Measurements from ENCODE around the gene CACNA2D4. TPM values are rescaled to one million over a fixed set of nuclear protein-coding genes. Genes with fewer than 3 reads are reported as not detected.

Gene CACNA2D4
- total and polyA plus RNA-seq, 2 donors from 2014 or later = 2.5 to 7.3 TPM

GRCh38 chr12:1804545-1805332 is 113.7 kb downstream of the CACNA2D4 start:
- H3K36me3 ChIP-seq (ENCODE audit: control insufficient read depth in 2 of 3, insufficient read depth in 3 of 3, low read length in 3 of 3) = no peaks in the 10 kb centered on the region
- peak; percentile 90 to 96 (median 93) for DNase-seq
- FAIRE-seq = no peak
- H3K9ac ChIP-seq (ENCODE audit: low read length in 3 of 3) = no peak overlapping the region
- H3K27ac ChIP-seq (ENCODE audit: low read depth in 2 of 2, low read length in 2 of 2) = no peak overlapping the region
- H3K4me1 ChIP-seq (ENCODE audit: control insufficient read depth in 2 of 3, insufficient read depth in 2 of 3, low read depth in 1 of 3, low read length in 3 of 3) = peaks cover 0 to 2% (median 0%) of the 10 kb centered on the region in 3 donors
- no peak overlapping the region for H3K4me3 ChIP-seq (ENCODE audit: low read length in 3 of 3)
- no peaks in the 10 kb centered on the region for H3K9me3 ChIP-seq (ENCODE audit: control insufficient read depth in 2 of 3, insufficient read depth in 1 of 3, low read length in 3 of 3)
- intact Hi-C loops (cut with DNase I) = no loop called here
- no peaks in the 10 kb centered on the region for H3K27me3 ChIP-seq (ENCODE audit: control insufficient read depth, insufficient read depth, low read length)
- TF ChIP-seq CTCF (IDR thresholded peaks at IDR 0.05; ENCODE audit: borderline replicate concordance, extremely low read depth, insufficient read depth) = no peak

- no peak for FAIRE-seq
These were observed 114.7 kb downstream of the CACNA2D4 start for GRCh38 chr12:1803736-1804135.

GRCh38 chr12:1801303-1801975 is 117.0 kb downstream of the CACNA2D4 start:
- no peak overlapping the region for H3K4me3 ChIP-seq (ENCODE audit: low read length in 3 of 3)
- FAIRE-seq = no peak

More at GRCh38 chr12:1803736-1804135, 114.7 kb downstream of the CACNA2D4 start:
- H3K4me3 ChIP-seq (ENCODE audit: low read length in 3 of 3) = no peak overlapping the region
- TF ChIP-seq CTCF (IDR thresholded peaks at IDR 0.05; ENCODE audit: borderline replicate concordance, extremely low read depth, insufficient read depth) = no peak
- no peaks in the 10 kb centered on the region for H3K36me3 ChIP-seq (ENCODE audit: control insufficient read depth in 2 of 3, insufficient read depth in 3 of 3, low read length in 3 of 3)
- no peak overlapping the region for H3K9ac ChIP-seq (ENCODE audit: low read length in 3 of 3)
- no peaks in the 10 kb centered on the region for H3K27me3 ChIP-seq (ENCODE audit: control insufficient read depth, insufficient read depth, low read length)
- peak in 1 of 5 donors; percentile 38 for DNase-seq
- intact Hi-C loops (cut with DNase I) = no loop called here
- peaks cover 0 to 2% (median 0%) of the 10 kb centered on the region in 3 donors for H3K4me1 ChIP-seq (ENCODE audit: control insufficient read depth in 2 of 3, insufficient read depth in 2 of 3, low read depth in 1 of 3, low read length in 3 of 3)
- no peaks in the 10 kb centered on the region for H3K9me3 ChIP-seq (ENCODE audit: control insufficient read depth in 2 of 3, insufficient read depth in 1 of 3, low read length in 3 of 3)
- no peak overlapping the region for H3K27ac ChIP-seq (ENCODE audit: low read depth in 2 of 2, low read length in 2 of 2)

More at GRCh38 chr12:1801303-1801975, 117.0 kb downstream of the CACNA2D4 start:
- H3K9ac ChIP-seq (ENCODE audit: low read length in 3 of 3) = no peak overlapping the region
- peak in 1 of 5 donors; percentile 33 for DNase-seq
- H3K9me3 ChIP-seq (ENCODE audit: control insufficient read depth in 2 of 3, insufficient read depth in 1 of 3, low read length in 3 of 3) = no peaks in the 10 kb centered on the region
- intact Hi-C loops (cut with DNase I) = no loop called here
- no peak overlapping the region for H3K27ac ChIP-seq (ENCODE audit: low read depth in 2 of 2, low read length in 2 of 2)
- no peaks in the 10 kb centered on the region for H3K27me3 ChIP-seq (ENCODE audit: control insufficient read depth, insufficient read depth, low read length)
- TF ChIP-seq CTCF (IDR thresholded peaks at IDR 0.05; ENCODE audit: borderline replicate concordance, extremely low read depth, insufficient read depth) = no peak
- H3K36me3 ChIP-seq (ENCODE audit: control insufficient read depth in 2 of 3, insufficient read depth in 3 of 3, low read length in 3 of 3) = no peaks in the 10 kb centered on the region
- peaks cover 0 to 4% (median 2%) of the 10 kb centered on the region in 3 donors for H3K4me1 ChIP-seq (ENCODE audit: control insufficient read depth in 2 of 3, insufficient read depth in 2 of 3, low read depth in 1 of 3, low read length in 3 of 3)
